Pulmonary artery endothelial cell (primary cell): Measurements from ENCODE around the gene EYA2. TPM values are rescaled to one million over a fixed set of nuclear protein-coding genes. Genes with fewer than 3 reads are reported as not detected.
"Not testable (repeated sequence)": the region's sequence is repeated elsewhere in the genome, so short reads cannot be mapped to it uniquely, and the experiment has no call there.

ENCODE experiments used
- DNase-seq: peaks from one replicate; pipeline ENCODE4 v3.0.0-alpha.2; 2011; ENCODE audit warnings: low read depth, low spot score
- total RNA-seq: library from RNA; depleted of rRNA; stranded (reverse); fragments of >200 nt; gene quantifications from 2 replicates; pipeline ENCODE4 v1.2.3, GENCODE V29; 2014

EYA2 gene
- total RNA-seq, 1 donor from 2014 or later: not detected

DNA sequence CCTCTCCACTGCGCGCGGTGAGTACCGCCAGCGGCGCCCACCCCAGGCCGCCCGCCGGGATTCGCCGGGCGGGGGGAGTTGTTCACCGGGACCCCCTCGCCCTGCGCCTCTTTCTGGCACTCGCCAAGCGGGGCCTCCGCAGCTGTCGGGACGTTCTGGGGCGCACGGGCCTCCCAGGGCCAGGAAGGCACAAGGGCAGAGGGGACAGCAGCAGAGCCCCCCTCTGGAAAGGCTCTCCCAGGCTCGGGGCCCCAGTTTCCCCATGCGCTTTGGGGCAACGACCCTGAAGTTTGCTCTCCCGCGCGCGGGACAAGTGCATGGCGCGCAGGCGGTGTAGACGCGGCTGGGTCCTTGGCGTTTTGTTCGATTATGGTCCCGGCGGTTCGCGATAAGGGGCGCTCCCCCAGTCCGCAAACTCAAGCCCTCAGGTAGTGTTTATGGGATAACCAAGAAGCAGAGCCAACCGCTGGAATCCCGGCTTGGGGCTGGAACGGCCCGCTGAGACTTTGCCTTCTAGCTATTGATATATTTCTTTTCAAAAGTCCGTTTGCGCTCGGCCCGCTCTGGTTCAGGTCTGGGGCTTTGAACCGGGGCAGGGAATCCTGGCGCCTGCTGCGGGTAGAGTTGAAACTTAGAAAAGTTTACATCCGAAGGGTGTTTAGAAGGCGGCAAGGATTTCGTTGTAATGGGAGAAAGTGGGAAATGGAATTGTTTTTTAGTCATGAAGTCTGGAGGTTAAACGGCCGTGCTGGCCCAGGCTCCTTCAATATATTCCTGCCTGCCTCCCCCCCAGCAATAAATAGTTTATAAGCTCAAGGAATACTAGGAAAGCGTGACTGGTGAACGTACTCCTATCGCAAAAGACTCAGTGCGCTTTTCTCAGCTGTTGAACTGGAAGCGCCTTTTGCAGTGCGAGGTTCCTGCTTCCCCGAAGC lies 595 bp downstream of the EYA2 start:
- no peak for DNase-seq

DNA sequence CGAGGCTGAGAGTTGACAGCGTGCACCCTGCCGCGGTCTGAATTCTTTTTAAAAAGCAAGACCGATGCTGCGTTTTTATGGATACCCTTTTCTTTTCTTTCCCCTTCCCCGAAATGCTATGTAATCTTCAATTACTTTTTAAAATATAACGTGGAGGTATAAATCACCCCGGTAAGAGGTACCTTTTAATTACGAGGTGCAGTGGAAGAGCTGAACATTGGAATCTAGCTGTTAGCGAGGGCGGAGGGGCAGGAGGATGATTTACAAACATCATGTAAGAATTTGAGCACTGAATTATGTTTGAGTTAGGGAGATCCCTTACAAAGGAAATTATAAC lies 1.2 kb downstream of the EYA2 start:
- DNase-seq: no peak

DNA sequence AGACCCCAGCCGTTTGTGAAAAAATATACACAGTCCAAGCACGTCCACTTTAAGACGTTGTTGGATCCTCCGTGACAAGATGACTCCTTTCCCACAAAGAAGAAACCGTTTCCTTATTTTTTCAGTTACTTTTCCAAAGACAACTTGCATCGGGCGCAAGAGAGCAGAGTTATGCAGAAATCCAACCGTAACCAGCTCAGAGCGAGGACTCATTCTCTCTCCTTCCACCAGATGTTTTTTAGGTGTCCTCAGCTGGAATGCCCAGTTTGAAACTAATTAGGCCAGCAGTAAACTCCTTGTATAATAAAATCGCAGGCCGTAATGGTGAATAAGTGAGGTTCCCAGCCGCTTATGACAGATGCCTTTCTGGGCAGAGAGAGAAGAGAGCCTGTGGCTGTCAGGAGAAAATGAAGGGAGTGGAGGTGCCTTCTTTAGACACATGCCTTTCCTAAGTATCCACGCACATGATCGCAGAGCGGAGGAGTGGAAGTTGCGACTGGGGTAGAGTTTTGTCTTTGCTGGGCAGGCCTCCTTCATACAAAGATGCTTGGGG lies 2.8 kb downstream of the EYA2 start:
- DNase-seq: no peak

- DNase-seq: no peak
Observed at GRCh38 chr20:46898423-46898822, 3.8 kb downstream of the EYA2 start.

GRCh38 chr20:46899621-46900020 lies 5.0 kb downstream of the EYA2 start:
- no peak for DNase-seq

GRCh38 chr20:46900086-46900485 lies 5.4 kb downstream of the EYA2 start:
- DNase-seq: no peak

GRCh38 chr20:46900826-46901225 lies 6.2 kb downstream of the EYA2 start:
- no peak for DNase-seq

DNA sequence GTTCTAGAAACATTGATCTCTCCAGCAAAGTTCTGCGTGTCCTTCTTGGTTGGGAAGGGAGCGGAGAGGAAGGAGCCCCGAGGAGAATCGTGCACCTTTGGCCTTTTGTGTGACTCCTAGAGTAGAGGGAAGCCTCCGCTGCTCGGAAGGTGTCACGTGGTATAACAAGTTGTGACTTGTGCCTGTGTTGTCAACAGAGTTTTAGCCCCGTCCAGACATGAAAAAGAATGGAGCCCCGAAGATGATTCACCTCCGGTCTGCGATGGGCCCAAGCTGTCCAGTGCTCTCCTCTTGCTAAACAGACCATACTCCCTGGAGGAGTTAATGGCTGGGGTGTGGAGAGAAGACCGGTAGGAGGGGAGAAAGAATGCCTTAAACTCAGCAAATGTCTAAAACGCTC lies 7.0 kb downstream of the EYA2 start:
- no peak for DNase-seq

GRCh38 chr20:46903256-46903655 lies 8.6 kb downstream of the EYA2 start:
- DNase-seq: no peak

GRCh38 chr20:46903937-46904336 lies 9.3 kb downstream of the EYA2 start:
- DNase-seq: no peak

GRCh38 chr20:46905364-46906125 lies 10.9 kb downstream of the EYA2 start:
- DNase-seq: no peak

GRCh38 chr20:46913329-46914044 lies 18.8 kb downstream of the EYA2 start:
- DNase-seq: no peak

DNA sequence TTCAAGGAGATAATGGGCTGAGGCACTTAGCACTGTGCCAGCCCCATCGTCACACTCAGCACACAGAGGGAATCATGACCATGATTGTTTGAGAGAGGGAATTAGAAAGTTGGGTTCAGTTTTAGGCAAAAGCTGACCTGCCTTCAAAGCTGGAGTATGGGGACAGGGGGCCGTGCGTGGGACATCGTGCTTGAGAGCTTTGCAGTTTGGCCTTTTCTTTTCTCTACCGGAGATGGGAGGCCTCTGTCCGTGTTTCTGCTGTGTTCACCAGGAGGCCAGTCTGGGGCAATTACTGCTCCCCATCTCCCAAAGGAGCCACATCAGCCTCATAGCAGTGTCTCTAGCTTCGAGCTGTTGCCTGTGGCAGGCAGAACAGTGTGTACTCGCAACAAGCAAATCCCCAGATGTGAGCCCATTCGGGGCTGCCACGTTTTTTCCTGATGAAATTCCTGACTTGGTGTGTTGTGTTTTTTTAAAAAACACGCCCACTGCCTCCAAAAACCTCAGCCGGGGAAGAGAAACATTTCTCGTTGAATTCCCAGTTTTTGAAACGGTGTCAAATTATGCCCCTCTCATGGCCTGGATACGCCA lies 20.2 kb downstream of the EYA2 start:
- no peak for DNase-seq

GRCh38 chr20:46915575-46916257 lies 21.1 kb downstream of the EYA2 start:
- DNase-seq: no peak

GRCh38 chr20:46916258-46916603 lies 21.6 kb downstream of the EYA2 start:
- no peak for DNase-seq

DNA sequence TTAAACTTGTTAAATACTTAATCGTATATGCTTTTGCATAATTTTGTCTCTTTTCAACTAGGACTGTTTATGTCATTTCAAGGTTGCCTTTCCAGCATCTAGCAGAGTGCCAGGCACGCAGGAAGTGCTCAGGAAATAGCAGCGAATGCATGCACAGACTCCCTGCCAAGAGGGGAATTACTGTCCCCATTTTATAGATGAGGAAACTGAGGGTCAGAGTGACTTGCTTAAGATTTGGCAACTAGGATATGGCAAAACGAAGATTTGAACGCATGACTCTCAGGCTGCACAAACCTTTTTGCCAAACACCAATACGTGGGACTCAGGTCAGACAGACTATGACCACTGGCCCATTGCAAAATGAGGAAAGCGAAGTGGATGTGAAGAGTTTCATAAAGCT lies 22.5 kb downstream of the EYA2 start:
- no peak for DNase-seq

DNA sequence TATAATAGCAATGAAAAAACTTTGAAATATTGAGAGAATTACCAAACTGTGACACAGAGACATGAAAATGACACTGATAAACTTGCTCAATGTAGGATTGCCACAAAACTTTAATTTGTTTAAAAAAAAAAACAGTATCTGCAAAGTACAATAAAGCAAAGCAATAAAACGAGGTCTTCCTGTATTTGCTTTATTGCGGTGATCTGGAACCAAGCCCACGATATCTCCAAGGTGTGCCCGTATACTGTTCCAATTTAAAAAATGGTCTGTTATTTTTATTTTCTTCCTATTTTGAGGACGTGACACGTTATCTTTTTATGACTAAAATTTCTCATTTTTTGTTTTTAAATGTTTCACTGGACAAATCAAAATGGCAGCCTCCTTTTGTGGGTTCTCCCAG lies 25.5 kb downstream of the EYA2 start:
- DNase-seq: no peak

DNA sequence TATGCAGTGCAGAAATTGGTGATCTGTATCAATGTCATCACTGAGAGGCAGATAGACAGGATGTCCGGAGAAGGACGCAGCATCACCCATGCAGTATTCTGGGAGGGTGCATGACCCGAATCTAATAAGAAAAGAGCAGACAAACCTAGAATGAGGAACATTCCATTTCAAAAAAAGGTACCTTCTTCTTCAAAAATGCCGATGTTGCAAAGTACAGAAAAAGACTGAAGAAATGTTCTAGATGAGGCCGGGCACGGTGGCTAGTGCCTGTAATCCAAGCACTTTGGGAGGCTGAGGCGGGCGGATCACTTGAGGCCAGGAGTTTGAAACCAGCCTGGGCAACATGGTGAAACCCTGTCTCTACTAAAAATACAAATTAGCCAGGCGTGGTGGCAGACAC lies 28.2 kb downstream of the EYA2 start:
- DNase-seq: not testable (repeated sequence)

DNA sequence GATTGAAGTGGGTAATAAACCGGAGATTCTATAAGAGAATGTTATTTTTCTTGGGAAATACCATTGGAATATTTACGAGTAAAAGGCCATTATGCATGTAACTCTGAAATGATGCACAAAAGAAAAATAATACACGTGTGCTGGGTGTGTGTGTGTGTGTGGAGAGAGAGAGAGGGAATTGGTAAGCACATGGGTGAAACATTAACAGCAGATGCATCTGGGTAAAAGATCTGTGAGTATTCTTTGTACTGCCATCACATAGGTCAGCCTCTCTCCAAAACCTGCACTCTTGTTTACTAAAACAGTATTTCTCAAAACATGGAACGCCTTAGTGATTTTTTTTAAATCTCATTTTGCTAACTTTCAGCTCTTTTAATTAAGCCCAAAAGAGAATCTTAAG lies 28.9 kb downstream of the EYA2 start:
- DNase-seq: no peak

DNA sequence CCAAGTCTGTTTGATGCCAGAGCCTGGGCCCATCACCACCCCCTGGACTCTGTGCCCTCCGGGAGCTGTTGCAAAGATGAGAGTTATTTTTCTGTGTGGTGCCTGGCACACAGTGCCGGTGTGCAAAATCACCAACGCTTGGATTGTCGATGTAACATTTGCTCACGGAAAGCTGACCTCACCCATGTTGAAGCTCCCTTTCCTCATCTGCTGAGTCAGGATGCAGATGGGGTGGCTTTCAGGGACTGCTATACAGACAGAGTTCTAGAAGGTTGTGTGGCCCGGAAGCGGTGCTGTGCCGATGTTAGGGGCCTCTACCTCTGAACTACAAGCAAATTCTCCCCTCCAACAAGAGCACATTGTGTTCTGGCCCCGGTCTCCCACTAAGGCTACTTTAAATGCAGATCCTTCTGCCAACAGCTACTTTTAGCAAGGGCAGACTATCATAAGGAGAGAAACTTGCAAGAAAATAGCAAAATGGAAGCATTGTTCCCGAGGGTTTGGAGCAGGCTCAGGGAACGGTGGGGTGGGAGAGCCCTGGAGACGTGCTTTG lies 34.0 kb downstream of the EYA2 start:
- no peak for DNase-seq

DNA sequence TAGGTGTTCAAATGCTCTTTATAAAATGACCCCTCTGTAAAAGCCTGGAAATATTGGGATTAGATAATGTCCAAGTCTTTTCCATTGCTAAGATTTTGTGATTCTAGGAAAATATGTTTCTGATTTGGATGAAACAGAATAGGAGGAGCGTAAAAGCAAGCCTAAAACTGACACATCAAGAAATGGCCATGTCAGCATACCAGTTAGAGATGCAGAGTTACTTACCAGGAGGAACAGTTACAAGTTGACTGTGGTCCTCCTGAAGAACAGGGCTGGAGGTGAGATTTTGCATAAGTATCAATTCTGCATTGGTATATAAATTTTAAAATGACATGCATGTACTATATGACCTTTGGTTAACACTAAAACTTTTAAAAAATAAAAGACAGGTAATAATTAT lies 35.3 kb downstream of the EYA2 start:
- DNase-seq: no peak
